GOT3 (cell line): ENCODE measurements around the gene SLC45A1.
"Not testable (repeated sequence)": the region's sequence is repeated elsewhere in the genome, so short reads cannot be mapped to it uniquely, and the experiment has no call there.

Source experiments
- DNase-seq: peaks from one replicate; lab custom pipeline; 2025; ENCODE audit warnings: mixed read lengths; lab: John Stamatoyannopoulos, UW

The SLC45A1 gene

GRCh38 chr1:8367571-8368194, 49.8 kb downstream of the SLC45A1 start:
- DNase-seq = no peak

GRCh38 chr1:8368956-8369639, 51.2 kb downstream of the SLC45A1 start:
- DNase-seq = no peak

GRCh38 chr1:8370046-8370881, 52.4 kb downstream of the SLC45A1 start:
- no peak for DNase-seq

DNA sequence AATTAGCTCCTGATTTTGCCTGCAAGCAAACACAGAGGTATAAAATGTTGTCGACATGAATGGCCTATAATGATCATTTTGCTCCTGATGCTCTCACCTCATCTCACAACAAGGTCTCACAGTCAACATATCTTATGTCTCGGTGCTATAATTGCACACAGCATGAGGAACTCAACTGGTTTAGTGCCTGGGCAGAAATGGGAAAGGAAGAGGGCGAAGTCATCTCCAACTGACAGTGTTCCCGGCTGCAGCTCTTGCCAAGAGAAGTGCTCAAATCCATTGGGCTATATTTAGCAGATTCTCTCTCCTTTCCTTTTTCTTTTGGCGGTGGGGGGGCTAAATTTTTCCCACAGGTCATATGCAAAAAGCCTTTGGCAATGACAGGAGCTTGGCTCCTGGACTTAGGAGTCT, 53.0 kb downstream of the SLC45A1 start:
- DNase-seq = no peak

DNA sequence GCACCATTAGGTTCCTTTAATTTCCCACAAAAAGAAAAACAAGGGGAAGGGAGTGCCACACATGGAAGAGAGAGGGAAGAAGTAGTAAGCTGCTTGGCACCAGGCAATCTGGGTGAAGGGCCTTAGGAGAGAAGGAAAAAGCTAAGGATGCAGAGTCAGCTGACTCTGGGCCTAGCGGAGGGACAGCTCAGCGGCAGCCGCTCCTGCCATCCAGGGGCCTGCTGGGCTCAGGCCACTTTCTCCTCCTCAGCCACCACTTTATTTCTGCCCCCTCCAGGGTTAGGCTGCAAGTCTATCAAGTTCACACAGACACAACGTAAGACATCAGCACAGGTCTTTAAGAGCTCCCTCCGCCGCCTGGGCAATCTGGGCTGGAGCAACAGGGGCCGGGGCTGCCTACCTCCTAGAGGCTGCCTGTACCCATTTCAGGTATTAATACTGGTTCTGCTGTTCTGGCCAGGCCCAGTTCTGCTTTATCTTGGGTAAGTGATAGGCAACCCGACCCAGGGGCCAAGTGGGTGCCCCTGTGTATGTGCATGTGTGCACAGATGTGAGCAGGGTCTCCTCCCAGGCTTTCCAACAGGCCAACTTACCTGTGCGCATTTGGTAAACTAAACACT, 53.6 kb downstream of the SLC45A1 start:
- no peak for DNase-seq

- no peak for DNase-seq
Measured at GRCh38 chr1:8373125-8373524, 55.2 kb downstream of the SLC45A1 start.

DNA sequence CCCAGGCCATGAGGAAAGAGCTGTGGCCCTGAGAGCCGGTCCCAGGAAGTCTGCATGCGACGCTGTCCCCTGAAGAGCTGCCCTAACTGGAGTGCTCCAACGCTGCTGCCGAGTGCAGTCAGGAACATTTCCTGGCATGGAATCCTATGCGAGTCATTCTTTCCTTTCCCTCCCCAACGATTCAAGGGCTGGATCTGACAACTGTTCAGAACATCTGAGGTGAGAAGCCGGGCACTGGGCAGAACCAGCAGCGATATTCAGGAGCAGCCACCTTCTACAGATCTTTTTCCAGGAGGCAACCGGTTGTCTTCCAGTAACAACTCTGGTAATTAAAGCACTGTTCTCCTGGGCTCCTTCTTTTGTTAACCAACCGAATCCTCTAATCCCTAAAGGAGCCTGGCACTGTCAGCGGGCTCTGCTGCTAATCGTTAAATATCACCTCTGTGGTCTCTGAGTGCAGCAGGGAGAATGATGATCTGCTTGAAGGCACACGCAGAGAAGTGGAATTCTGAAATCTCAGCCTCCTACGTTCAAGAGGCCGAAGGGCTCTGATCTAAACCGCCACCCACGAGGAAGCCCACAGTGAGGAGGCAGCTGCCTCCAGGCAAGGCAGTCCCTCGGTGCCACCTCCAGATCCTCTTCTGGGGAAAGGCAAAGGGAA, 55.8 kb downstream of the SLC45A1 start:
- DNase-seq = peak; percentile 13

DNA sequence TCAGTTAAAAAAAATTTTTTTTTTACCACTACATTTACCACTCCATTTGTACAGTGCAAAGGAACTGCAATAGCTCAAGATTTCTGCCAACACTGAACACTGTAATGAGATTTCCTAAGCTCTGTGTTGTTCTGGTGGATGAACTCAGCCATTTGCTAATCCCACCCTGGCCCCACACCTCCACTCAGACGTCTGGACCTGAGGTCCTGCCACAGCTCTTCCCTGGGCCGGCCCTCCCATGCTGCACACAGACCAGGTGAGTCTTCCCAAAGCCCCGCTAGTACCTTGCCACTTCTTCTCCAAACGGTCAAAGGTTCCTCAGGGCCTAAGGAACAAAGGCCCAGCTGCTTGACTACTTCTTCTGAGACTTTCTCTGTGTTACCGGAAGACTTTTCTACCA, 56.4 kb downstream of the SLC45A1 start:
- no peak for DNase-seq

DNA sequence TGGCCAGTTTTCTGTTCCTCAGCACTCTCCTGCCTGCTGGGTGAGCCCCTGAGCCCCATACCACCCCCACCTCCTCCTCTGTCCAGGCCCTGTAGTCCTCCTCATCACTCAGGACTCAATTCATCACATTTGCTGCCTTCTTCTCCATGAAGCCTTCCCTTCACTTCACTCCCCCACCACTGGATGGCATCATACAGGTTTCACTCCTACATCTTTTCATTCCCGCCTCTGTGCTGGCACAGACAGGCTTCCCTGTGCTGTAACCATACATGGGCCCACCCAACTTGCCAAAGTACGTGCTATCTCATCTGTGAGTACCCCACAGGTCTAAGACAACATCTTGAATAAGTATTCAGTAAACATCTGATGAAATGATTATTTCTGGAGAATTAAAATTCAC, 56.9 kb downstream of the SLC45A1 start:
- DNase-seq = no peak

- DNase-seq = no peak
Measured at GRCh38 chr1:8376358-8376840, 58.5 kb downstream of the SLC45A1 start.

DNA sequence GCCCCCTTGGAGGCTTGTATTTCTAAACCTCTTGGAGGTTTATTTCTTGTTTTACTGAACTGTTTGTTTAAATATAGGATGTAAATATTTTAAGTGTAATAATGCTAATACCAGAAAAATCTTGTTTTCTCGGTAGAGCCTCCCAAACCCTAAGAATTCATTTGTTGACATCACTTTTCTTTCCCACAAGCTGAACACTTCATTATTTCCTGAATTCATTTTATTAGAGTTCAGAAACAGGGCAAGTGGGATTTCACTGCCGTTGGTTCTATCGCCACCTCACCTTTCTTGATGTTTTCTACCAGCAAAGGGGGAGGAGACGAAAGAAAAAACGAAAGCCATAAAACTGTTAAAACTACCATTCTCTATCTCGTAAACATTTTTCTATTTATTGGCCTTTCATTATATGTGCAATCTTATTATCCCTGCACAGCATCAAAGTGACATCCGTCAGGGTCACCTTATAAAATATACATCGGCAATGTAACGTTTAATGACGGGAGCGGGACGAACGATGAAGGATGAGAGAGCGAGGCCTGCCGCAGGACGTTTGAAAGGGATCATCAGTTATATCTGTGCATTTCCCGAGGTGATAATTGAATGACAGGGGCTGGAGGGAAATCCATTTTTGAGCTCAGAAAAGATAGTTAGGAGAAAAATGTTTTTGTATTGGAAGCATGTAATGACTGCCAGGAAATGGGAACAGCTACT, 59.5 kb downstream of the SLC45A1 start:
- DNase-seq = no peak

GRCh38 chr1:8378178-8378577, 60.3 kb downstream of the SLC45A1 start:
- no peak for DNase-seq

DNA sequence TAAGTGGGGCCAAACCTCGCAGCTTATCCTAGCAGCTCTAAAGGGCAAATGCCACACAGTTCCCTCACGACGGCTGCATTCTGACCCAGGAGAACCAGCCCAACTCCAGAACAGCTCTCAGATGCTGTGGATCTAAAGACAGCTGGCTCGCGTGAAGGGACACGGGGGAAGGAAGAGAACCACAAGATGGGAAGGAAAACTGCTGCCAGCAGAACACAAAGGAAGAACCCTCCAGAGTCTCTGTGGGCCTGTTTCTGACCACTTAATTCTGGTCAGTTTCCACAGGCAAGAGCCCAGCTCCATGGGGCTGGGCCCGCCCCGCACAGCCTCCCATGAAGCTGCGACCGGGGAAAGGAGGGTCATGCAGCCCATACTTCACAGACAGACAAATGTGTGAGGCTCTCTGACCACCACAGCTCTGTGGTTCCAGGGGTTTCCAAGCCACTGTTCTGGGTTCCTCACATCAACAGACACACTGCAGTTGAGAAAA, 61.1 kb downstream of the SLC45A1 start:
- DNase-seq = no peak

- no peak for DNase-seq
Measured at GRCh38 chr1:8379513-8380186, 61.7 kb downstream of the SLC45A1 start.

- DNase-seq = not testable (repeated sequence)
Measured at GRCh38 chr1:8380310-8380709, 62.4 kb downstream of the SLC45A1 start.

- no peak for DNase-seq
Measured at GRCh38 chr1:8381618-8382017, 63.7 kb downstream of the SLC45A1 start.

DNA sequence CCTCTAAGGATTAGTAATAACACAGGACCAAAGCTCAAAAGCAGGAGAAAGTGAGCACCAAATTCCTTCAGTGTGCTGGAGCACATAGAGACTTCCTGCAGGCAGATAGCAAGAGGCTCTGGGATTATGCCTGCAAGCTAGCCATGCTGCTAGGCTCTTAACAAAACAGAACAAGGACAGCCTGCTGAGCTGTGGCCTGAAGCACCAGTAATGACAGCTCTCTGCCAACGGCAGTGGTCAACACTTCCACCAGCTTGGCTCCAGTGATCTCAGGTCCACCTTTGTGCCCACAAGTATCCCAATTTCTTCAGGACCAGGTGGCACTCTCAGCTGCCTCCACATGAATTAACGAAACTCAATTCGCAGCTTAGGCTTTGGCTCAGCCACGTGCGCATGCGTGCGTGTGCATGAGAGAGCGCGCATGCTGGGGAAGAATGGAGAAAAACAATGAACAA, 64.2 kb downstream of the SLC45A1 start:
- no peak for DNase-seq

DNA sequence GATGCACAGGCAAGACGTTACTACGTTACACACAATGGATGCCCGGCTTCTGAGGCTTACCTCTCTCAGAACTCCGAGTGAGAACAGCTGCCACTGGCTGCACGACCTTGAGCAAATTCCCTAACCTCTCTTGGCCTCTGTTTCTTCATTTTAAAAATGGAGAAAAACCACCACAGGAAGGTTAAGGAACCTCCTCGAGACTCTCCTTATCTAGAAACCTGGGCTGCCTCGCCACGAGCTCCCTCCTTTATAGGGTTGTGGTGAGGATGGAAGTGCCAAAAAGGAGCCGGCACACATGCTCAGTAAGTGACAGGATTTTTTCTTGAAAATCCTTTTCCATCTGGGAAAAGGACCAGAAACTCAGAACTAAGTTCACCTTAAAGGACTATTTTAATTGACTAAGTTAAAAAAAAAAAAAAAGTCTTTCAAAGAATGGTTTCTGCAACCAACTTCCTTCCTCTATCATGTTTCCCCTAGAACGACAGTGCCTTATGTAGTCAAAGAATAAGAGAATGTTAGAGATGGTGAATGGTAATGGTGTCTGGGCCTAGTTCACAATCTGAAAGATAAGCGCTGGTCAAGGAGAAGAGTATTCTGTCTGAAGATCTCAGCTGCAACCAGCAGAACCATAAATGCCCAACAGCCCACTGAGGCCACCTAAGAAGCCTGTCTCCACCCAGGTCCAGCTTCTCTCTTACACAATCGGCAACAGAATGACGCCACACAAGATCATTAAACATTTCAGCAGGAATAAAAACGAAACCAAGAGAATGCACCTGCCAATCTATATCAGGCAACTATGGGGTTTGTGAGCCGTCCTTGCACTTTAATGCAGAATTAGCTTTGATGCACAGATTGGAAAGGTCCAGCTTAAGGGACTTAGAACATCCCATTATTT, 64.9 kb downstream of the SLC45A1 start:
- no peak for DNase-seq

- no peak for DNase-seq
Measured at GRCh38 chr1:8384088-8384487, 66.2 kb downstream of the SLC45A1 start.
